Measurements from ENCODE around the gene SNX24. TPM values are rescaled to one million over a fixed set of nuclear protein-coding genes. Genes with fewer than 3 reads are reported as not detected.

SNX24 gene
- total RNA-seq, 1 experiment from 2014 or later: 10.8 TPM

GRCh38 chr5:122815218-122815767 lies 30.1 kb upstream of the SNX24 start:
- no peaks in the 10 kb centered on the region for H3K27me3 ChIP-seq (ENCODE audit: insufficient read depth, low read length)
- H2AFZ ChIP-seq (ENCODE audit: low read depth, low read length, poor library complexity, severe bottlenecking): no peak overlapping the region
- DNase-seq (ENCODE audit: low read depth, low spot score): no peak
- CTCF ChIA-PET: no interaction called here
- H3K27ac ChIP-seq (ENCODE audit: low read depth, low read length): no peak overlapping the region
- intact Hi-C loops (cut with micrococcal nuclease): no loop called here
- no peaks in the 10 kb centered on the region for H3K79me2 ChIP-seq (ENCODE audit: insufficient read depth, low read length)
- POLR2A ChIA-PET: no interaction called here
- H4K20me1 ChIP-seq (ENCODE audit: insufficient read depth): no peaks in the 10 kb centered on the region
- H3K4me1 ChIP-seq (ENCODE audit: control insufficient read depth in 1 of 2, insufficient read depth in 2 of 2, low read length in 2 of 2): no peaks in the 10 kb centered on the region
- peaks cover 0 to 4% of the 10 kb centered on the region in 2 experiments; a peak in 1 of 4 replicates for H3K36me3 ChIP-seq (ENCODE audit: control insufficient read depth in 1 of 2, insufficient read depth in 2 of 2, low read length in 2 of 2)
- H3K4me3 ChIP-seq (replicated peaks in 1 of 2; ENCODE audit: low read depth in 1 of 2, low read length in 2 of 2): no peak overlapping the region
- RAD21 ChIA-PET (ENCODE audit: low non-redundant PET in 1 of 2, low total read pairs in 2 of 2, uncharacterized antibody in 2 of 2, unreplicated experiment in 2 of 2): no interaction called here
- H3K4me2 ChIP-seq (ENCODE audit: low read length): no peak overlapping the region
- BruUV-seq (replicated peaks): no TSS peak
- no peaks in the 10 kb centered on the region for H3K9me3 ChIP-seq (ENCODE audit: control insufficient read depth in 1 of 2, insufficient read depth in 1 of 2, low read depth in 1 of 2, low read length in 2 of 2)
- TF ChIP-seq ELF1 (IDR thresholded peaks at IDR 0.05; ENCODE audit: borderline replicate concordance, low read depth): no peak
- no peak for TF ChIP-seq POLR2A (IDR thresholded peaks at IDR 0.05; ENCODE audit: borderline replicate concordance, extremely low read depth, insufficient read depth, insufficient read length)
- TF ChIP-seq POLR2AphosphoS5 (IDR thresholded peaks at IDR 0.05; ENCODE audit: low read depth, low read length): no peak
- TF ChIP-seq, protein P1, sequence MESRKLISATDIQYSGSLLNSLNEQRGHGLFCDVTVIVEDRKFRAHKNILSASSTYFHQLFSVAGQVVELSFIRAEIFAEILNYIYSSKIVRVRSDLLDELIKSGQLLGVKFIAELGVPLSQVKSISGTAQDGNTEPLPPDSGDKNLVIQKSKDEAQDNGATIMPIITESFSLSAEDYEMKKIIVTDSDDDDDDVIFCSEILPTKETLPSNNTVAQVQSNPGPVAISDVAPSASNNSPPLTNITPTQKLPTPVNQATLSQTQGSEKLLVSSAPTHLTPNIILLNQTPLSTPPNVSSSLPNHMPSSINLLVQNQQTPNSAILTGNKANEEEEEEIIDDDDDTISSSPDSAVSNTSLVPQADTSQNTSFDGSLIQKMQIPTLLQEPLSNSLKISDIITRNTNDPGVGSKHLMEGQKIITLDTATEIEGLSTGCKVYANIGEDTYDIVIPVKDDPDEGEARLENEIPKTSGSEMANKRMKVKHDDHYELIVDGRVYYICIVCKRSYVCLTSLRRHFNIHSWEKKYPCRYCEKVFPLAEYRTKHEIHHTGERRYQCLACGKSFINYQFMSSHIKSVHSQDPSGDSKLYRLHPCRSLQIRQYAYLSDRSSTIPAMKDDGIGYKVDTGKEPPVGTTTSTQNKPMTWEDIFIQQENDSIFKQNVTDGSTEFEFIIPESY (IDR thresholded peaks at IDR 0.05; ENCODE audit: extremely low read depth, insufficient replicate concordance, low read length): no peak
- no peak for TF ChIP-seq FOSL1 (IDR thresholded peaks at IDR 0.05; ENCODE audit: low read depth)
- TF ChIP-seq ATF3 (IDR thresholded peaks at IDR 0.05): no peak
- TF ChIP-seq MAX (IDR thresholded peaks at IDR 0.05): no peak
- no peak overlapping the region for H3K9ac ChIP-seq (ENCODE audit: low read length)
- no peak for ATAC-seq
- H3K9me2 ChIP-seq (ENCODE audit: insufficient read depth): no peaks in the 10 kb centered on the region

DNA sequence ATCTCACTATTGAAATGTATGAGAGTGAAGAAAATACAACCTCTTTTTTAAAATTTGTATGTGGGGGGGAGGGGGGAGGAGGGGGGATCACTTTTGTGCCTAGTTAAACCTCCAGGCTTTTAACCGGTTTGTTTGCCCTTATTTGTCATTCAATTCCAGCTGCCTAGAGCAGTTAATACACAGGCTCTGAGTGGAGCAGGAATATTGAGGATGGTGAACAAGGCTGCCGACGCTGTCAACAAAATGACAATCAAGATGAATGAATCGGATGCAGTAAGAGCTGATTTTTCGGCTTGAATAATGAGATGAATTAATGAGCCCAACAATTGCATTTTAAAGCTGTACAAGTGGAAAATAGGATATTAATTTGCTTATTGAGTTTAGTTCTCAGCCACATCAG lies 28.7 kb upstream of the SNX24 start:
- DNase-seq (ENCODE audit: low read depth, low spot score) (no peak), ATAC-seq (no peak)
- RAD21 ChIA-PET (ENCODE audit: low non-redundant PET in 1 of 2, low total read pairs in 2 of 2, uncharacterized antibody in 2 of 2, unreplicated experiment in 2 of 2): no interaction called here
- BruUV-seq (replicated peaks): no TSS peak
- Histone ChIP-seq H3K27ac (ENCODE audit: low read depth, low read length) (no peak overlapping the region), H3K9me3 (ENCODE audit: control insufficient read depth in 1 of 2, insufficient read depth in 1 of 2, low read depth in 1 of 2, low read length in 2 of 2) (no peaks in the 10 kb centered on the region), H3K9ac (ENCODE audit: low read length) (no peak overlapping the region), H3K4me3 (replicated peaks in 1 of 2; ENCODE audit: low read depth in 1 of 2, low read length in 2 of 2) (no peak overlapping the region), H3K27me3 (ENCODE audit: insufficient read depth, low read length) (no peaks in the 10 kb centered on the region), H2AFZ (ENCODE audit: low read depth, low read length, poor library complexity, severe bottlenecking) (no peak overlapping the region), H3K4me1 (ENCODE audit: control insufficient read depth in 1 of 2, insufficient read depth in 2 of 2, low read length in 2 of 2) (no peaks in the 10 kb centered on the region), H4K20me1 (ENCODE audit: insufficient read depth) (no peaks in the 10 kb centered on the region), H3K79me2 (ENCODE audit: insufficient read depth, low read length) (no peaks in the 10 kb centered on the region), H3K4me2 (ENCODE audit: low read length) (no peak overlapping the region), H3K36me3 (ENCODE audit: control insufficient read depth in 1 of 2, insufficient read depth in 2 of 2, low read length in 2 of 2) (peaks cover 0 to 6% of the 10 kb centered on the region in 2 experiments; a peak in 1 of 4 replicates), H3K9me2 (ENCODE audit: insufficient read depth) (no peaks in the 10 kb centered on the region)
- CTCF ChIA-PET: no interaction called here
- TF ChIP-seq EGR1 (IDR thresholded peaks at IDR 0.05; ENCODE audit: low read depth) (no peak), SIN3A (IDR thresholded peaks at IDR 0.05; ENCODE audit: low read depth) (no peak), ZFX (IDR thresholded peaks at IDR 0.05) (no peak), EZH2 (IDR thresholded peaks at IDR 0.05) (no peak), MAX (IDR thresholded peaks at IDR 0.05) (no peak), YY1 (IDR thresholded peaks at IDR 0.05; ENCODE audit: extremely low read depth, insufficient replicate concordance, low read depth, low read length) (no peak), SP1 (IDR thresholded peaks at IDR 0.05; ENCODE audit: low read depth) (no peak), POLR2A (IDR thresholded peaks at IDR 0.05; ENCODE audit: borderline replicate concordance, extremely low read depth, insufficient read depth, insufficient read length) (no peak), EZH2phosphoT487 (IDR thresholded peaks at IDR 0.05; ENCODE audit: borderline replicate concordance) (no peak), CTCF (IDR thresholded peaks at IDR 0.05 in 2 of 3, conservative IDR thresholded peaks at IDR 0.05 in 1 of 3; ENCODE audit: borderline replicate concordance in 1 of 3, insufficient read depth in 1 of 3, low read depth in 2 of 3, low read length in 2 of 3) (no peak), ELF1 (IDR thresholded peaks at IDR 0.05; ENCODE audit: borderline replicate concordance, low read depth) (no peak)
- intact Hi-C loops (cut with micrococcal nuclease): no loop called here
- POLR2A ChIA-PET: no interaction called here
